HEK293T (cell line): Measurements from ENCODE around the gene GTF2IRD2.
"Not testable (repeated sequence)": the region's sequence is repeated elsewhere in the genome, so short reads cannot be mapped to it uniquely, and the experiment has no call there.

Experiments
- CTCF ChIA-PET: fragments of 350-600 bp; formaldehyde crosslinking; extraction: SDS; loops from one replicate; lab custom pipeline; 2021; ENCODE audit warnings: antibody characterized with exemption, inconsistent platforms; lab: Yijun Ruan, JAX
- POLR2A ChIA-PET: fragments of 350-600 bp; formaldehyde crosslinking; extraction: SDS; loops from one replicate; lab custom pipeline; 2020; ENCODE audit warnings: antibody characterized with exemption, inconsistent platforms; lab: Yijun Ruan, JAX
- DNase-seq: peaks from one replicate; pipeline ENCODE4 v3.0.0; 2012; ENCODE audit warnings: mixed read lengths; ENCODE audit errors: extremely low spot score

GTF2IRD2 gene

DNA sequence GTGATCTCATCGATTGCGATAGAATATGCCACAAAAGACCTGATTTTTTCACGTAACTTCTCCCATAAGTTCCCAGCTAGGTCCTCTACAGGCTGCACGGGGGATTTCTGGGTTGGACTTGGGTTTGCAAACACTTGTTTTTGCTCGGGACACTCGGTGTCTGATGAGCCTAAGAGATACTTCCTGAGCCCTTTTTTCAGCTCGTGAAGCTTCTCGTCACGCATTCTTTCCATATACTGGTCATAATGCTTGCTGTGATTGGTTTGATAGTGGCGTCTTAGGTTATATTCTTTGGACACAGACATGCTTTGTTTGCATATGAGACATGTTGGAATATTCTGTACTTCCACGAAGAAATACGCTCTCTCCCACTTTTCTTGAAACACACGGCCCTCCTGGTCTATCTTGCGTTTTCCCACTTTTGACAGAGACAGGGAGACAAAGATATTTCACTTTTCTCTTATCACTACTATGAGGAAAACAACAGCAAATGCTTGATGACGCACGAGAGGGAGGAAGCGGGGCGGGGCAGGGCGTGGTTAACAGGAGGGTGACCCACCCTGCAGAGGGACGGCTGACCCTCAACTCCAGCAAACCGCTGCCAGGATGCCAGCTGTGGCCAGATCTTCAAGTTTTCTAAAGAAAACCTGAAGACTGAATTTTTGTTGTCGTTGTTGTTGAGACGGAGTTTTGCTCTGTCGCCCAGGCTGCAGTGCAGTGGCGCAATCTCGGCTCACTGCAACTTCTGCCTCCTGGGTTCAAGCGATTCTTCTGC lies 53.4 kb downstream of the GTF2IRD2 start:
- POLR2A ChIA-PET, CTCF ChIA-PET, DNase-seq: not testable (repeated sequence)

DNA sequence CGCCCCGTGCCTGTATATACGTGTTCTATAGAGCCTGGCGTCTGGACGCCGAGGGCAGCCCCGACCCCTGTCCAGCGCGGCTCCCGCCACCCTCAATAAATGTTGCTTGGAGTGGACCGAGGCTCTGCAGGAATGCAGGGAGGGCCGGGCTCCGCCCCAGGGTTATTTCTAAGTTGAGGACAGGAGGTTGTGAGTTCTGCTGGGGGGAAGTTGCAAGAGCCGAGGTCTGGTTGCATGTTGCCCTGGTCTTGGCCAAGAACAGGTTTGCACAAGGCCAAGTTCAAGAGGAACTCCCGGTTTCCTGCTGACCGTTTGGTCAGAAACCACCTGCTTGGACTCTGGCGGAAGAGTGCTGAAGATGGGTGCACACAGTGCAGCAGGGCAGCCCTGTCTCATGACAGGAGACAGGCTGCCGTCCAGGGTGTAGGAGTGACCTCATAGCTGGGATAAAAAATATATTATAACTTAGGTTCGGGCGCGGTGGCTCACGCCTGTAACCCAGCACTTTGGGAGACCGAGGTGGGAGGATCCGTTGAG lies 62.1 kb downstream of the GTF2IRD2 start:
- DNase-seq, POLR2A ChIA-PET, CTCF ChIA-PET: not testable (repeated sequence)

DNA sequence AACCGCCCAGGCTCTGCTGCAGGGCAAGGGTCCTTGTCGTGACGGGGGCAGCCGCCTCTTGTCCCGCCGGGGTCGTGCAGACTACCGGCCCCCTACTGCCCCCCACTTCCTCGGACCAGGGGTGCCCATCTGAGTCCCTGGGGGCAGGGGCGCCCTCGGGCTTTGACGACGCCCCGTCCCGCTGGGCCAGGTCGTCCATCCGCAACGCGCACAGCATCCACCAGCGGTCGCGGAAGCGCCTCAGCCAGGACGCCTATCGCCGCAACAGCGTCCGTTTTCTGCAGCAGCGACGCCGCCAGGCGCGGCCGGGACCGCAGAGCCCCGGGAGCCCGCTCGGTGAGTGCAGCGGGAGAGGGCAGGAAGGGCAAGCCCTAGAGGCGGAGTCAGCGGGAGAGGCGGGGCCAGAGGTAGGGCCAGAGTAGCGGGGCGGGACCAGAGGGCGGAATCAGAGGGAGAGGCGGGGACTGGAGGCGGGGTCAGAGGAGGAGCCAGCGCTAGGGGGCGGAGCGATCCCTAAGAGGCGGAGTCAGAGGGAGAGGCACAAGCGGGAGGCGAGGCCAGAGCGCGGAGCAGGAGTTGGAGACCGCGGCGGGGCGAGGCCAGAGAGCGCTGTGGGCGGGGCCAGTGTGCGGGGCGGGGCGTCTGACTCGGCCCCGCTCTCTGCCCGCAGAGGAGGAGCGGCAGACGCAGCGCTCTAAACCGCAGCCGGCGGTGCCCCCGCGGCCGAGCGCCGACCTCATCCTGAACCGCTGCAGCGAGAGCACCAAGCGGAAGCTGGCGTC lies 62.8 kb downstream of the GTF2IRD2 start:
- DNase-seq, CTCF ChIA-PET, POLR2A ChIA-PET: not testable (repeated sequence)

DNA sequence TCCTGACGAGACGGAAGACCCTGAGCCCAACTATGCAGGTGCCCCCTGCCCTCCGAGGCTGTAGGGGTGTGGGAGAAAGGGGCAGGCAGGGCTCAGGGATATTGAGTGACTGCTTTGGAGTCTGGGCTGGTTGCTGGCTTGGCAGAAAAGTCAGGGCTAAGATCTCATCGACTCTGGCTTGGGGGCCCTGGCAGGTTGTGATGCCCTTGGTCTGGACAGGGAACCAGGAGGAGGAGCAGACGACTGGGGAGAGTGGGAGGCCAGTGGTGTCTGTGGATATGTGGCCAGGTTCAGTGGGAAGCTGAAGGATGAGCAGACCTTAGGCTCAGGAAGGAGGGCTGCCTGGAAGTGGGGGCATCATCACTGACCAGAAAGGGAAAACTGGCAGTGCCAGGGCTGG lies 67.8 kb downstream of the GTF2IRD2 start:
- DNase-seq, POLR2A ChIA-PET, CTCF ChIA-PET: not testable (repeated sequence)

DNA sequence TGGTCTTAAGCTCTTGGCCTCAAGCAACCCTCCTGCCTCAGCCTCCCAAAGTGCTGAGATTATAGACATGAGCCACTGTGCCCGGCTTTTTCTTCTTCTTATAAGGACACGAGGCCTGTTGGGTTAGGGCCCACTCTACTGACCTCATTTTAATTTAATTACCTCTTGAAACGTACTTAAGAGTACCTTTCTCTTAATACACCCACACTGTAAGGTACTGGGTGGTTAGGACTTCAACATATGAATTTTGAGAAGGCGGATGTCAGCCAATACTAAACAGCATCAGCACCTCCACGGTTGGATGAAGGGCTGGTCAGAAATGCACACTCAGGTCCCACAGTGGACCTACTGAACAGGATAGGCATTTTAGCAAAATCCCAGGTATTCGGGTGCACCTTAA lies 69.7 kb downstream of the GTF2IRD2 start:
- CTCF ChIA-PET, DNase-seq, POLR2A ChIA-PET: not testable (repeated sequence)

DNA sequence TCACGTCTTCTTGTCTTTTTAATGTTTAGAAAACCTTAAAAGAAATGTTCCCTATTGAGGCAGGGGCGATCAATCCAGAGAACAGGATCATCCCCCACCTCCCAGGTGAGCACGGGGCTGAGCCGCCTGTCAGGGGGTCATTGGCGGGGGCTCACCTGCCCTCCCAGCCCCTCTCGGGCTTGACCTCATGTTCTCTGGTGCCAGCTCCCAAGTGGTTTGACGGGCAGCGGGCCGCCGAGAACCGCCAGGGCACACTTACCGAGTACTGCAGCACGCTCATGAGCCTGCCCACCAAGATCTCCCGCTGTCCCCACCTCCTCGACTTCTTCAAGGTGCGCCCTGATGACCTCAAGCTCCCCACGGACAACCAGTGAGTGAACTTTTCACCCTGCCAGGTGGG lies 72.4 kb downstream of the GTF2IRD2 start:
- POLR2A ChIA-PET, CTCF ChIA-PET, DNase-seq: not testable (repeated sequence)

DNA sequence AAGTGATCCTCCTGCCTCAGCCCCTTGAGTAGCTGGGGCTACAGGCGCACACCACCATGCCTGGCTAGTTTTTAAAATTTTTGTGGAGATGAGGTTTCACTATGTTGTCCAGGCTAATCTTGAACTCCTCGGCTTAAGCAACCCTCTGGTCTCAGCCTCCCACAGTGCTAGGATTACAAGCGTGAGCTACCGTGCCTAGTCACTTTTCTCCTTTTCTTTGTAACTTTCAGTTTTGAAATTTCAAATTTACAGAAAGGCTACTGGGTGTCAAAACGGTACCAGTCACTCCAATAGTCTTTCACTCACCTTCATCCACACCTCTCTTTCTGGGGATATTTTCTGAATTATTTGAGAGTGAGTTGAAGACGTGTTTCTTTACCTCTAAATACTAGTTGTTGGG lies 76.3 kb downstream of the GTF2IRD2 start:
- POLR2A ChIA-PET, CTCF ChIA-PET, DNase-seq: not testable (repeated sequence)

DNA sequence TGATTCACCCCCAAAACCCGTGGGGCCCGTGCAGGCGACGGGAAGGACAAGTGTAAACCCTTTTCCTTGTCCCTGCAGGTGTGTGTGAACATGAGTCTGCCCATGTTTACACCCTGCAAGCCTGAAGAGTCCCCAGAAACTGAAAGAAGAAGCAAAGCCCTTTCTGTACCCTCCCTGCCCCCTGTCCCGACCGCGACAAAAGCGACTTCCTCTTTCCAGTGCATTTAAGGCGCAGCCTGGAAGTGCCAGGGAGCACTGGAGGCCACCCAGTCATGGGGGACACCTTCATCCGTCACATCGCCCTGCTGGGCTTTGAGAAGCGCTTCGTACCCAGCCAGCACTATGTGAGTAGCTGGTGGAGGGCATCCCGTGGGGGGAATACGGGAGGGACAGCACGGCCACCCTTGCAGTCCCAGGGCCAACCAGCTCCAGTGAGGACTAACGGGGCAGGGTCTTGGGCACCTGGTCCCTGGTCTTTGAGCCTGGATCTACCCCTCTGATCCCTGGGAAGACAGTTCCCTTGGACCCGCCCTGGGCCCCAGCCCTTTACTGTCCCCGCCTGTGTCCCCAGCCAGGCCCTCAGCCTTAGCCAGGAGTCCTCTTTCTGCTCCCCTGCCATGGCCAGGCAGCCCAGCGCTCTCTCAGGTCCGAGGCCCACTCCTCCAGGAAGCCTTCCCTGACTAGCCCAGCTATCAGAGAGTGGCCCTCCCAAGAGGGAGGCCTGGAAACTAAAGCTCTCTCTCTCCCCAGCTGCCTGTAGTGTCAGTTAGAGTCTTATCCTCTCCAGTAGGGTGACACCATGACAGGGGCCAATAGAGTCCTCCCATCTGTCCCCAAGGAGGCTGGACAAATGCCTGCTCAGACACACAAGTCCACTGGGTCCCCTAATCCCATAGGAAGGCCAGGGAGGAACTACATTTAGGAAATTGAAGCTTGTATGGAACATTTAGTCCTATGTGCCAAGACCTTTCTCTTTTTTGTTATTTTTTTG lies 77.3 kb downstream of the GTF2IRD2 start, which contains the start of gene NCF1:
Gene NCF1, plus strand, starts transcription at position 252 of the 991 bp plus-strand sequence. Its CDS starts 21 bp downstream, at position 273.
- DNase-seq, POLR2A ChIA-PET, CTCF ChIA-PET: not testable (repeated sequence)

DNA sequence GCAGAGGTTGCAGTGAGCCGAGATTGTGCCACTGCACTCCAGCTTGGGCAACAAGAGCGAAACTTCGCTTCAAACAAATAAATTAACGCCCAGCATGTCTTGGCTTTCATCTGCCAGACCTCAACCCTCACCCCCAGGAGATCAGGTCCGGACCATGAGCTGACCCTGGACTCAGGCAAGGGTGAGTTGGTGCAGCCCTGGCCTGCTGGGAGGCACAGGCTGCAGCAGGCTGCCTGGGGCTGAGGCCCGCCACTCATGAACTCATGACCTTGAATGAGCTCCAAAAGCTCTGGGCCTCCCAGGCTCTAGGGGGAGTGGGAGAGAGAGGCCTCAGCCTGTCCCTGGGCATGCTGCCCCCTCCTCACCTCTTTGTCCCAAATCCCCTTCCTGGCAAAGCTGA lies 79.3 kb downstream of the GTF2IRD2 start:
- CTCF ChIA-PET, DNase-seq, POLR2A ChIA-PET: not testable (repeated sequence)

DNA sequence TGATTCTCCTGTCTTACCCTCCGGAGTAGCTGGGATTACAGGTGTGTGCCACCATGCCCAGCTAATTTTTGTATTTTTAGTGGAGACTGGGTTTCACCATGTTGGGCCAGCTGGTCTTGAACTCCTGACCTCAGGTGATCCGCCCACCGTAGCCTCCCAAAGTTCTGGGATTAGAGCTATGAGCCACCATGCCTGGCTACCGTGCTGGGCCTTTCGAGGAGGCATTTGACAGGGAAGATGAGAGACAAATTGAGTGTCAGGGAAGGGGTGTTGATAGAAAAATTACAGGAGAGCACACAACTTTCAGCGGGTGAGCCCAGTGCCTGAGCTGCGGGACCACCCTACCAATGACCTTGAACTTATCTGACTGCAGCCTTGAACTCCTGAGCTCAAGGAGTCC lies 81.3 kb downstream of the GTF2IRD2 start:
- DNase-seq, CTCF ChIA-PET, POLR2A ChIA-PET: not testable (repeated sequence)

DNA sequence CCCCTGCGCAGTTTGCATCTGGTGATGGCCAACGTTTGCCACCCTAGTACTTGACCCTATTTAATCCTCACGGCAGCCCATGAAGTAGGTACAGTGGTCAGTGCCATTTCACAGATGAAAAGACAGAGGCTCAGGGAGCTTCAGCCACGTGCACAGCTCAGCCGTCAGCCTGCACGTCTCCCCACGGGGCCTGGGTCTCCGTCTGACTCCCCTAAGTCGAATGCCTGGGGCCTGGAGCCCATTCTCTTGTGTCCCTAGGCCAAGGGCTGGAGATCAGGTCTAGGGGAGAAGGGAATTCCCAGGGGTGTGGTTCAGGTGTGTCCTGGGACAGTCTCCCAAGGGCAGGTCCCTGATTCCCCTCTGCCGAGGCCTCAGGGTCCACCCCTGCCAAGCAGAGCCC lies 84.4 kb downstream of the GTF2IRD2 start:
- CTCF ChIA-PET, POLR2A ChIA-PET, DNase-seq: not testable (repeated sequence)

DNA sequence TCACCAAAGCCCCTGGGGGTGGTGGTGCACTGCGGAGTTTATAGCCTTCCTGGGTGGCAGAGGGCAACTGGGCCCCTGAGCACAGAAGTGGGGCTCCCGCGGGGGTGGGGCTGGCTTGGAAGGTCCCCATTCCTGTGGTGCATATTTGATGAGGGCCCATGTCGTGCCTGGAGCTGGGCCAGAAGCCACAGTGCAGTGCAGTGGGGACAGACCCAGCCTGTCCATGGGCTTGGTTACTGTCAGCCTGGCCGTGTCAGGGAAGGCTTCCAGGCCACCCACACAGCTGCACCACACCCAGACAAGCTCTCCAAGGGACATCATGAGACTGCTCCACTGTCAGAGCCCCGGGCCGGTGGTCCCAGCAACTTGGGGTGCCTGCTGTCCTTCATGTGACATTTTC lies 84.9 kb downstream of the GTF2IRD2 start:
- CTCF ChIA-PET, POLR2A ChIA-PET, DNase-seq: not testable (repeated sequence)

DNA sequence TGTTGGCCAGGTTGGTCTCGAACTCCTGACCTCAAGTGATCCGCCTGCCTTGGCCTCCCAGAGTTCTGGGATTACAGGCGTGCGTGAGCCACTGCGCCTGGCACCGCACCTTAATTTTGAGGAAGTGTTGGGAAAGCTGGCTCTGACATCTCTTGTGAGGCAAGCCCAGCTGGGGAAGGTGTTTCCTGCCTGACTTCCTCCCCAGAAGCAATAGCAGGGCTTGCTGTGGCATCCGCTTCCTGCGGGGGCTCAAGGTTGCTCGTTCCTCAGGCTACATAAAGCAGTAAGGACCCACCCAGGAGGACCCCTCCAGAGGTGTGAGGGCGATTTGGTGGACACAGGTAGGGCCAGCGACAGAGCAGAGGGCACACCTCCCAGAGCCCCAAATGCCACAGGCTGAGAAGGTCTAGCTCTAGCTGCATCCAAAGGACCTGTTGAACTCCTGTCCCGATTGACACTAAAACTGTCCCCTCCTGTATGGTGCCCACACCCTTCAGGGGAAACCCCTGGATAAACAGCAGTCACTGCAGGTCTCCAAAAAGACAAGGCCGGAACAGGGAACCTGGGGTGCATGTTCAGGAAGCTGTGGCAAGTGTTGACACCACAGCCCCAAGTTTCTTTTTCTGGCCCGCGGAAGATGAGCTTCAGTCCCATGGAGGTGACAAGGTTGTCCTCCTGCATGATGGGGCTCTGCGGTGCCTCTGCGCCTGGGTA lies 86.0 kb downstream of the GTF2IRD2 start:
- POLR2A ChIA-PET, CTCF ChIA-PET, DNase-seq: not testable (repeated sequence)

DNA sequence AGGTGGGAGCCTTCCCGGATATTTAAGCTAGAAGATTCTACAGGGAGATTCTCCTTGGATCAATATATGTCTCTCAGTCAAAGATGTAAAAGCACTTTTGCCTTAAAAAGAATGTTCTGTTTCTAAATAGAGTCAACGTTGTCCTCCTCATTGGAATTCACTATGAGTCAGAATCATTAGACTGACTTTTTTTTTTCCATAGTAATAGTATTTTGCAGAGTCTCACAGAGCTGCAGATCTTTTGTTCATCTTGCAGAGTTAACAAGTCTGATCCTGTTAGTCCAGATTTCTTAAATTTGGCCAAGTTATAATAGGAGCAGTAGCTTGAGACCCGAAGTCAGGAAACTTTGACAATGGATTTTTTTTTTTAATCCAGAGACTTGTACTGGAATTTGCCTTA lies 92.4 kb downstream of the GTF2IRD2 start:
- POLR2A ChIA-PET, DNase-seq, CTCF ChIA-PET: not testable (repeated sequence)

DNA sequence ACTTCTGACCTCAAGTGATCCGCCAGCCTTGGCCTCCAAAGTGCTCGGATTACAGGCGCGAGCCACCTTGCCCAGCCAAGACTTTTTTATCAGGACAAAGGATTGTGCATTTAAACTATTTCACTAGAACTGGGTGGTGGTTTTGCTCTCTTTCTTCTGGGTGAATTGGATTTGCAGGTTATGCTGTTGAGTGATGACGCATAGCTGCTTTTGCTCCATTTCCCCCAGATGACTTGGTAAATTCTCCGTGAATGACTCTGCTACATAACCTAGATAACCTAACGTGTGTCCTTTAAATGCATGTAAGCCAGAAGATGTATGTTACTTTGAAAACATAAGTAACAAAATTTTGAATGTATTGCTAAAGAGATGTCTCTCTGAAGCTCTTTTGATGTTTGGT lies 93.1 kb downstream of the GTF2IRD2 start:
- CTCF ChIA-PET, DNase-seq, POLR2A ChIA-PET: not testable (repeated sequence)

DNA sequence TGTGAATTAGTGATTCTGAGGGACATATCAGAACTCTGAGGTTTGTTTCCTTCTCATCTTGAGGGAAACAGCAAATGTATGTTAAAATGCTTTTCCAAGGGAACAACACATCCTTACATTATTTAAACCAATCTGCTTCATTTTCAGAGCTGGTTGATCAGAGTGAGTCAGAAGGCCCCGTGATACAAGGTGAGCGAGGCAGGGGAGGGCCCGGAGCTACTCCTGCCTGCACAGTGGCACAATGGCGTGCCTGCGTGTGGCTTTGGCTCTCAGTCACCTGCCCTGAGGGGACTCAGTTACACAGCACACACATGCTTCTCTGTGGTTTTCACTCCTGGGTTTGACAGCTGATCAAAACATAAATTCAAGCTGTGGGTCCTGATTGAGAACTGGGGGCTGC lies 94.7 kb downstream of the GTF2IRD2 start:
- DNase-seq, CTCF ChIA-PET, POLR2A ChIA-PET: not testable (repeated sequence)

DNA sequence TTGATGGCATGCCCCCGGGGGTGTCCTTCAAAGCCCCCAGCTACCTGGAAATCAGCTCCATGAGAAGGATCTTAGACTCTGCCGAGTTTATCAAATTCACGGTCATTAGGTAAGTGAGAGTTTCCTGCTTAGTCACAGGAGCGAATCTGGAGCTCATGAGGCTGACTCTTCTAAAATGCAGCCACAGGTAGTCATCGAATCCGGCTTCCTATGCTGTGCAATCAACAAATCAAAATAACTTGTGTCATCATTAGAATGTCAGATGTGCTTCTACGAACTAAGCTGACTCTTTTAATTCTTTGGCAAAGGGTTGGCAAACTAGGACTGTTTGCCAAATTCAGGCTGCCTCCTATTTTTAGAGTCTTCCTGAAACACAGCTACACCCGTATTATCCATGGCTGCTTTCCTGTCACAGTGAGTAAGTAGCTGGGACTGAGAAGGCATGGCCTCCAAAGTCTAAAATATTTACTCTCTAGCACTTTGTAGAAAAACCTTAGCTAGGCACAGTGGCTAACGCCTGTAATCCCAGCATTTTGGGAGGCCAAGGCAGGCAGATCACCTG lies 97.4 kb downstream of the GTF2IRD2 start:
- DNase-seq, POLR2A ChIA-PET, CTCF ChIA-PET: not testable (repeated sequence)
